ENCODE data around the gene AIG1.
A peak's percentile ranks its signal among the peaks of the same experiment; 100 is the strongest.
"Not testable (repeated sequence)": the region's sequence is repeated elsewhere in the genome, so short reads cannot be mapped to it uniquely, and the experiment has no call there.

The AIG1 gene

GRCh38 chr6:143128681-143129015 is 68.0 kb downstream of the AIG1 start:
- no peak for DNase-seq (ENCODE audit: low read depth, low spot score)
- no peak overlapping the region for H3K4me3 ChIP-seq
- H3K36me3 ChIP-seq (ENCODE audit: insufficient read depth, low read length): no peaks in the 10 kb centered on the region
- no peak overlapping the region for H3K27ac ChIP-seq
- TF ChIP-seq EZH2 (IDR thresholded peaks at IDR 0.05): no peak
- TF ChIP-seq POLR2AphosphoS5 (IDR thresholded peaks at IDR 0.05; ENCODE audit: borderline replicate concordance, low read depth, low read length): no peak
- TF ChIP-seq FOXP2 (optimal IDR thresholded peaks at IDR 0.05; ENCODE audit: control extremely low read depth, extremely low read length, insufficient read depth): no peak
- no peak overlapping the region for H3K9ac ChIP-seq (ENCODE audit: insufficient read length)
- no peaks in the 10 kb centered on the region for H3K9me3 ChIP-seq (ENCODE audit: low read depth, low read length)

GRCh38 chr6:143130928-143131327 is 70.2 kb downstream of the AIG1 start:
- H3K9me3 ChIP-seq (ENCODE audit: low read depth, low read length): no peaks in the 10 kb centered on the region
- H3K36me3 ChIP-seq (ENCODE audit: insufficient read depth, low read length): no peaks in the 10 kb centered on the region
- TF ChIP-seq FOXP2 (optimal IDR thresholded peaks at IDR 0.05; ENCODE audit: control extremely low read depth, extremely low read length, insufficient read depth) (no peak), POLR2AphosphoS5 (IDR thresholded peaks at IDR 0.05; ENCODE audit: borderline replicate concordance, low read depth, low read length) (no peak), EZH2 (IDR thresholded peaks at IDR 0.05) (no peak)
- H3K27ac ChIP-seq: no peak overlapping the region
- DNase-seq (ENCODE audit: low read depth, low spot score): no peak
- H3K9ac ChIP-seq (ENCODE audit: insufficient read length): no peak overlapping the region
- no peak overlapping the region for H3K4me3 ChIP-seq

GRCh38 chr6:143135325-143135724 is 74.6 kb downstream of the AIG1 start:
- no peaks in the 10 kb centered on the region for H3K36me3 ChIP-seq (ENCODE audit: insufficient read depth, low read length)
- TF ChIP-seq FOXP2 (optimal IDR thresholded peaks at IDR 0.05; ENCODE audit: control extremely low read depth, extremely low read length, insufficient read depth) (no peak), EZH2 (IDR thresholded peaks at IDR 0.05) (no peak), POLR2AphosphoS5 (IDR thresholded peaks at IDR 0.05; ENCODE audit: borderline replicate concordance, low read depth, low read length) (no peak)
- DNase-seq (ENCODE audit: low read depth, low spot score): no peak
- H3K27ac ChIP-seq: no peak overlapping the region
- no peak overlapping the region for H3K9ac ChIP-seq (ENCODE audit: insufficient read length)
- H3K9me3 ChIP-seq (ENCODE audit: low read depth, low read length): no peaks in the 10 kb centered on the region
- no peak overlapping the region for H3K4me3 ChIP-seq

GRCh38 chr6:143135797-143136561 is 75.3 kb downstream of the AIG1 start:
- Histone ChIP-seq H3K9me3 (ENCODE audit: low read depth, low read length) (no peaks in the 10 kb centered on the region), H3K4me3 (no peak overlapping the region), H3K27ac (no peak overlapping the region), H3K36me3 (ENCODE audit: insufficient read depth, low read length) (no peaks in the 10 kb centered on the region), H3K9ac (ENCODE audit: insufficient read length) (no peak overlapping the region)
- no peak for DNase-seq (ENCODE audit: low read depth, low spot score)
- TF ChIP-seq FOXP2 (optimal IDR thresholded peaks at IDR 0.05; ENCODE audit: control extremely low read depth, extremely low read length, insufficient read depth) (no peak), POLR2AphosphoS5 (IDR thresholded peaks at IDR 0.05; ENCODE audit: borderline replicate concordance, low read depth, low read length) (no peak), EZH2 (IDR thresholded peaks at IDR 0.05) (no peak)

- H3K36me3 ChIP-seq (ENCODE audit: insufficient read depth, low read length): no peaks in the 10 kb centered on the region
- H3K4me3 ChIP-seq: no peak overlapping the region
- no peak for TF ChIP-seq FOXP2 (optimal IDR thresholded peaks at IDR 0.05; ENCODE audit: control extremely low read depth, extremely low read length, insufficient read depth)
- no peak for TF ChIP-seq EZH2 (IDR thresholded peaks at IDR 0.05)
- TF ChIP-seq POLR2AphosphoS5 (IDR thresholded peaks at IDR 0.05; ENCODE audit: borderline replicate concordance, low read depth, low read length): no peak
- no peaks in the 10 kb centered on the region for H3K9me3 ChIP-seq (ENCODE audit: low read depth, low read length)
- no peak for DNase-seq (ENCODE audit: low read depth, low spot score)
- H3K27ac ChIP-seq: no peak overlapping the region
- no peak overlapping the region for H3K9ac ChIP-seq (ENCODE audit: insufficient read length)
These were observed 76.0 kb downstream of the AIG1 start for GRCh38 chr6:143136647-143137046.

- H3K36me3 ChIP-seq (ENCODE audit: insufficient read depth, low read length): no peaks in the 10 kb centered on the region
- no peak overlapping the region for H3K27ac ChIP-seq
- TF ChIP-seq FOXP2 (optimal IDR thresholded peaks at IDR 0.05; ENCODE audit: control extremely low read depth, extremely low read length, insufficient read depth): no peak
- no peak for TF ChIP-seq POLR2AphosphoS5 (IDR thresholded peaks at IDR 0.05; ENCODE audit: borderline replicate concordance, low read depth, low read length)
- no peak for TF ChIP-seq EZH2 (IDR thresholded peaks at IDR 0.05)
- no peak for DNase-seq (ENCODE audit: low read depth, low spot score)
- H3K4me3 ChIP-seq: no peak overlapping the region
- H3K9me3 ChIP-seq (ENCODE audit: low read depth, low read length): no peaks in the 10 kb centered on the region
- no peak overlapping the region for H3K9ac ChIP-seq (ENCODE audit: insufficient read length)
These were observed 78.6 kb downstream of the AIG1 start for GRCh38 chr6:143139239-143139784.

GRCh38 chr6:143139884-143140283 is 79.2 kb downstream of the AIG1 start:
- DNase-seq (ENCODE audit: low read depth, low spot score): not testable (repeated sequence)

GRCh38 chr6:143140767-143141166 is 80.1 kb downstream of the AIG1 start:
- TF ChIP-seq POLR2AphosphoS5 (IDR thresholded peaks at IDR 0.05; ENCODE audit: borderline replicate concordance, low read depth, low read length) (no peak), EZH2 (IDR thresholded peaks at IDR 0.05) (no peak), FOXP2 (optimal IDR thresholded peaks at IDR 0.05; ENCODE audit: control extremely low read depth, extremely low read length, insufficient read depth) (no peak)
- Histone ChIP-seq H3K36me3 (ENCODE audit: insufficient read depth, low read length) (no peaks in the 10 kb centered on the region), H3K9ac (ENCODE audit: insufficient read length) (no peak overlapping the region), H3K27ac (no peak overlapping the region), H3K4me3 (peak overlapping the region; percentile 45), H3K9me3 (ENCODE audit: low read depth, low read length) (no peaks in the 10 kb centered on the region)
- DNase-seq (ENCODE audit: low read depth, low spot score): no peak

More at GRCh38 chr6:143139884-143140283, 79.2 kb downstream of the AIG1 start:
- H3K27ac ChIP-seq; H3K36me3 ChIP-seq (ENCODE audit: insufficient read depth, low read length); H3K9me3 ChIP-seq (ENCODE audit: low read depth, low read length); H3K9ac ChIP-seq (ENCODE audit: insufficient read length); H3K4me3 ChIP-seq: not testable (repeated sequence)

GRCh38 chr6:143141442-143141841 is 80.8 kb downstream of the AIG1 start:
- H3K9me3 ChIP-seq (ENCODE audit: low read depth, low read length): no peaks in the 10 kb centered on the region
- H3K4me3 ChIP-seq: peak overlapping the region; percentile 45
- no peak overlapping the region for H3K27ac ChIP-seq
- no peak overlapping the region for H3K9ac ChIP-seq (ENCODE audit: insufficient read length)
- no peaks in the 10 kb centered on the region for H3K36me3 ChIP-seq (ENCODE audit: insufficient read depth, low read length)
- peak; percentile 52 for DNase-seq (ENCODE audit: low read depth, low spot score)
- peak; percentile 46 for TF ChIP-seq FOXP2 (optimal IDR thresholded peaks at IDR 0.05; ENCODE audit: control extremely low read depth, extremely low read length, insufficient read depth)
- no peak for TF ChIP-seq POLR2AphosphoS5 (IDR thresholded peaks at IDR 0.05; ENCODE audit: borderline replicate concordance, low read depth, low read length)

All from SK-N-MC (cell line).